ENCODE results near the gene PEPD. TPM values are rescaled to one million over a fixed set of nuclear protein-coding genes. Genes with fewer than 3 reads are reported as not detected.
A peak's percentile ranks its signal among the peaks of the same experiment; 100 is the strongest.

The PEPD gene
- total RNA-seq, 4 donors from 2014 or later, result 116 to 1,166 (median 748) TPM

- H3K9me3 ChIP-seq, result no peaks in the 10 kb centered on the region
- no peaks in the 10 kb centered on the region for H3K36me3 ChIP-seq
- H3K27ac ChIP-seq, result peak overlapping the region in 1 of 4 donors; percentile 62
- TF ChIP-seq CTCF (IDR thresholded peaks at IDR 0.05), result no peak
- no peaks in the 10 kb centered on the region for H3K27me3 ChIP-seq
- H3K4me3 ChIP-seq, result peak overlapping the region; percentile 82 to 93 (median 88)
- DNase-seq, result no peak
- peaks cover 0 to 34% (median 5%) of the 10 kb centered on the region in 4 donors for H3K4me1 ChIP-seq
Measured at GRCh38 chr19:33522371-33522662, 726 bp upstream of the PEPD start.

DNA sequence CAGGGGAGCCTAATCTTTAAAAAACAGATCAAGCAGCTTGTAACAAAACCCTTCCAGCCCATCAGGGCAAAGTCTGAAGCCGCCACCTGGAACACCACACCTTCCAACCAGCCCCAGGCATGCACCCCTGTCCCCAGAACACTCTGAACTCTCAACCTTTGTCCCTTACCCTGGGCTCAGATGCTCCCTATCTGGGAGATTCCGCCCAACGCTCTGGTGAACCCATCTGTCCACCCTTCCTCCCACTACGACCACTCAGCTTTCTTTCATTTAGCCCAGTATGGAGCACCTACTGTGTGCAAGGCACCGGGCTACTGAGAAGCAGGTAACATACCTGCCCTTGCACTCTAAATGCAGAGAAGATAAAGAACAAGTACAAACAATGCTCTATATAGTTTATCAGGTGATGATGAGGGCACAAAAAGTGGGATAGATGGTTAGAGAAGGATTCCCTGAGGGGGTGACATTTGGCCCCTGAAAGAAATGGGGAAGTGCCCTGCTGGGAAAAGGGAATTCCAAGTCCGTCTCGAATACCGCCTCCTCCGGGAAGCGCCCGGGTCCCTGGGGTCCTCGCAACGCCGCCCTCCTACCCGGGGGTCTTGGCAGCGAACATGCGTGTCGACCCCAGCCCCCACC is 629 bp downstream of the PEPD start:
- H3K9me3 ChIP-seq, result no peaks in the 10 kb centered on the region
- peaks cover 0 to 41% (median 5%) of the 10 kb centered on the region in 4 donors for H3K4me1 ChIP-seq
- TF ChIP-seq CTCF (IDR thresholded peaks at IDR 0.05) (no peak), POLR2A (IDR thresholded peaks at IDR 0.05) (peak; percentile 21 to 30)
- H3K27ac ChIP-seq, result peak overlapping the region; percentile 62 to 85 (median 70)
- H3K4me3 ChIP-seq, result peak overlapping the region; percentile 82 to 93 (median 88)
- H3K27me3 ChIP-seq, result no peaks in the 10 kb centered on the region
- no peaks in the 10 kb centered on the region for H3K36me3 ChIP-seq
- peak in 2 of 3 donors; percentile 80 to 84 for DNase-seq

DNA sequence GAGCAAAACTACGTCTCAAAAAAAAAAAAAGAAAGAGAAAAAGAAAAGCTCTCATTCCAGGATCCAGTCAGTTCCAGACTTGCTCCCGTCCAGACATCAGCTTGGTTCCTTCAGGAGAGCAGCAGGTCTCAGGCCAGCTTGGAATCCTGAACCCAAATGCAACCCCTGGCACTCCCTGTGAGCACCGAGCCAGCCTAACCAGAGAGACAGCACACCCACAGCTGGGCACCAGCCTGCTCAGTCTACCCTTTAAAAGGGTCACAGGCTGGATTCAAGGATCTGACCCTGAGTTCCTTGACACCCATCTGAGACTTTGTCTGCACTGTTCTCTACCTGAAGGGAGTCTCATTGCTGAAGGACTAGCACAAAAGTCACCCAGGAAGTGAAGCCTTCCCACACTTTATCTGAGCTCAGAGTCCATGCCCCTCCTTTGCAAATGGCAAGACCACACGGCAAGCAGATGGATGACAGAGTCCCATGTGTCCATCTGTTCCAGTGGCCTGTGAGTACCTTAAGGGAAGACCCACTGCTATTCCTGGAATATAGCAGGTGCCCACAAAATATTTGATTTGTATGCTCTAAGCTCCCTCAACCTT is 1.4 kb downstream of the PEPD start:
- peak; percentile 27 to 41 for TF ChIP-seq POLR2A (IDR thresholded peaks at IDR 0.05)
- no peak for TF ChIP-seq CTCF (IDR thresholded peaks at IDR 0.05)
- Histone ChIP-seq H3K27ac (peak overlapping the region in 3 of 4 donors; percentile 65 to 85 (median 75)), H3K9me3 (no peaks in the 10 kb centered on the region), H3K27me3 (no peaks in the 10 kb centered on the region), H3K4me3 (peak overlapping the region in 2 of 4 donors; percentile 91 to 93), H3K36me3 (no peaks in the 10 kb centered on the region), H3K4me1 (peaks cover 0 to 46% (median 5%) of the 10 kb centered on the region in 4 donors)
- peak in 2 of 3 donors; percentile 66 to 67 for DNase-seq

- Histone ChIP-seq H3K9me3 (no peaks in the 10 kb centered on the region), H3K4me1 (peaks cover 0 to 46% (median 5%) of the 10 kb centered on the region in 4 donors), H3K27ac (peak overlapping the region in 3 of 4 donors; percentile 55 to 85 (median 65)), H3K36me3 (peaks cover 0 to 1% (median 0%) of the 10 kb centered on the region in 3 donors), H3K4me3 (peak overlapping the region in 2 of 4 donors; percentile 91 to 93), H3K27me3 (no peaks in the 10 kb centered on the region)
- TF ChIP-seq CTCF (IDR thresholded peaks at IDR 0.05) (no peak), POLR2A (IDR thresholded peaks at IDR 0.05) (no peak)
- no peak for DNase-seq
Measured at GRCh38 chr19:33519416-33519815, 2.2 kb downstream of the PEPD start.

GRCh38 chr19:33518541-33518940 is 3.0 kb downstream of the PEPD start:
- Histone ChIP-seq H3K4me3 (peak overlapping the region in 1 of 4 donors; percentile 91), H3K36me3 (peaks cover 0 to 10% (median 0%) of the 10 kb centered on the region in 3 donors), H3K4me1 (peaks cover 0 to 46% (median 5%) of the 10 kb centered on the region in 4 donors), H3K27me3 (no peaks in the 10 kb centered on the region), H3K9me3 (no peaks in the 10 kb centered on the region), H3K27ac (peak overlapping the region in 2 of 4 donors; percentile 32 to 65)
- DNase-seq, result no peak
- TF ChIP-seq POLR2A (IDR thresholded peaks at IDR 0.05) (no peak), CTCF (IDR thresholded peaks at IDR 0.05) (no peak)

All from Peyer's patch (tissue), 4 donors.